Fibroblast of skin of back (primary cell): ENCODE measurements around the gene SYT7.
A peak's percentile ranks its signal among the peaks of the same experiment; 100 is the strongest.

Experiments used
- DNase-seq: peaks from one replicate; pipeline ENCODE4 v3.0.0-alpha.2; 2013

Gene SYT7

GRCh38 chr11:61536676-61537270 lies 44.1 kb downstream of the SYT7 start:
- DNase-seq, result no peak

- no peak for DNase-seq
Measured at GRCh38 chr11:61535998-61536675, 44.7 kb downstream of the SYT7 start.

- no peak for DNase-seq
Measured at GRCh38 chr11:61534933-61535839, 45.7 kb downstream of the SYT7 start.

GRCh38 chr11:61534025-61534932 lies 46.6 kb downstream of the SYT7 start:
- DNase-seq, result no peak

GRCh38 chr11:61533401-61533800 lies 47.5 kb downstream of the SYT7 start:
- no peak for DNase-seq

- no peak for DNase-seq
Measured at GRCh38 chr11:61533039-61533375, 47.9 kb downstream of the SYT7 start.

GRCh38 chr11:61532134-61533038 lies 48.5 kb downstream of the SYT7 start:
- no peak for DNase-seq

- no peak for DNase-seq
Measured at GRCh38 chr11:61531044-61531443, 49.8 kb downstream of the SYT7 start.

- DNase-seq, result no peak
Measured at GRCh38 chr11:61529537-61530225, 51.2 kb downstream of the SYT7 start.

- no peak for DNase-seq
Measured at GRCh38 chr11:61528114-61528513, 52.8 kb downstream of the SYT7 start.

GRCh38 chr11:61526956-61527731 lies 53.7 kb downstream of the SYT7 start:
- DNase-seq, result no peak

GRCh38 chr11:61526229-61526628 lies 54.6 kb downstream of the SYT7 start:
- no peak for DNase-seq

- DNase-seq, result no peak
Measured at GRCh38 chr11:61524963-61525587, 55.8 kb downstream of the SYT7 start.

- DNase-seq, result no peak
Measured at GRCh38 chr11:61524446-61524845, 56.4 kb downstream of the SYT7 start.

- no peak for DNase-seq
Measured at GRCh38 chr11:61522881-61523280, 58.0 kb downstream of the SYT7 start.

- DNase-seq, result no peak
Measured at GRCh38 chr11:61518032-61518795, 62.7 kb downstream of the SYT7 start.

GRCh38 chr11:61516675-61517572 lies 64.0 kb downstream of the SYT7 start:
- peak; percentile 17 for DNase-seq

- no peak for DNase-seq
Measured at GRCh38 chr11:61516191-61516590, 64.7 kb downstream of the SYT7 start.
